GM23338 (cell line): ENCODE data around the gene DHX40.

Experiments
- EZH2 ChIP-seq: fragments of 200-600 bp; sonication (generic); IDR thresholded peaks from one replicate; pipeline ENCODE4 v1.8.0; 2017; ENCODE audit warnings: antibody characterized with exemption, mild to moderate bottlenecking, low read depth; ENCODE audit not compliant: unreplicated experiment
- EZH2phosphoT487 ChIP-seq: fragments of 200-600 bp; sonication (generic); IDR thresholded peaks from one replicate; pipeline ENCODE4 v1.8.1; 2018; ENCODE audit warnings: antibody characterized with exemption; ENCODE audit not compliant: unreplicated experiment
- JUNB ChIP-seq: IDR thresholded peaks from one replicate; pipeline ENCODE4 v1.6.1; 2016; ENCODE audit warnings: antibody characterized with exemption; ENCODE audit not compliant: unreplicated experiment
- NANOG ChIP-seq: IDR thresholded peaks from 2 replicates; pipeline ENCODE4 v1.6.1; 2016; ENCODE audit warnings: antibody characterized with exemption, borderline replicate concordance
- POLR2AphosphoS5 ChIP-seq: IDR thresholded peaks from 2 replicates; pipeline ENCODE4 v1.6.1; 2016; ENCODE audit warnings: antibody characterized with exemption, low read depth
- ZNF331 ChIP-seq: fragments of 250-450 bp; sonication (Bioruptor Pico); IDR thresholded peaks from 2 replicates; pipeline ENCODE4 v1.5.0; 2020; ENCODE audit warnings: low read depth, mild to moderate bottlenecking, moderate library complexity
- TF ChIP-seq, protein P1 (sequence below): IDR thresholded peaks from one replicate; pipeline ENCODE4 v1.6.1; 2018; ENCODE audit warnings: antibody characterized with exemption; ENCODE audit not compliant: unreplicated experiment
- TF ChIP-seq, protein P2 (sequence below), 2 experiments: fragments of 200-600 bp in 1 of 2; sonication (generic) in 1 of 2; conservative IDR thresholded peaks; 2 replicates each; pipeline versions ENCODE4 v1.5.1 to v1.6.1; 2016 to 2017; ENCODE audit warnings: antibody characterized with exemption in 2 of 2, low read depth in 2 of 2, mild to moderate bottlenecking in 2 of 2, moderate library complexity in 1 of 2
- TF ChIP-seq, protein P3 (sequence below): IDR thresholded peaks from 2 replicates; pipeline ENCODE4 v1.6.1; 2016; ENCODE audit warnings: antibody characterized with exemption

DNA sequence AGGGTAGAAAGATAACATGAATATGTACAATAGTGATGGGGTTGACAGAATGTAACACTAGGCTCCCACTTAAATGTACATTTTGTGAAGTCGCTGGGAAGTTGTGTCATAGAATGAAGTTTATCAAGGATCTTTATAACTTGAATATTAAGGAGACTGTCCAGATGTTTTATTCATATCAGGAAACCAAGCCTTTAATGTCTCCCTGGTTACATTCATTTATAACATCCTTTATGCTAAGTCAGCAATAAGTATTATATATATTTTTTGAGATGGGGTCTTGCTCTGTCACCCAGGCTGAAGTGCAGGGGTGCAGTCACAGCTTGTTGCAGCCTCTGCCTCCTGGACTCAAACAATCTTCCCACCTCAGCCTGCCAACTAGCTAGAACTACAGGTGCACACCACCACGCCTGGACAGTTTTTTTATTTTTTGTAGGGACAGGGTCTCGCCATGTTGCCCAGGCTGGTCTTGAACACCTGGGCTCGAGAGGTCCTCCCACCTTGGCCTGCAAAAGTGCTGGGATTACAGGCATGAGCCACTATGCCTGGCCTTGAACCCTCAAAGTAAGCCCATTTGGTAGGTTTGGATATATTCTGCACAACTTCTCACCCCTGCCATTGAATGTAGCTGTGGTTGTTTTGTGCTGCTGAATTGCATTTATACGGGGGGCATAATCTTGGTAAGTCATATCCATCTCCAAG, 68.4 kb downstream of the DHX40 start:
- TF ChIP-seq, protein P1, sequence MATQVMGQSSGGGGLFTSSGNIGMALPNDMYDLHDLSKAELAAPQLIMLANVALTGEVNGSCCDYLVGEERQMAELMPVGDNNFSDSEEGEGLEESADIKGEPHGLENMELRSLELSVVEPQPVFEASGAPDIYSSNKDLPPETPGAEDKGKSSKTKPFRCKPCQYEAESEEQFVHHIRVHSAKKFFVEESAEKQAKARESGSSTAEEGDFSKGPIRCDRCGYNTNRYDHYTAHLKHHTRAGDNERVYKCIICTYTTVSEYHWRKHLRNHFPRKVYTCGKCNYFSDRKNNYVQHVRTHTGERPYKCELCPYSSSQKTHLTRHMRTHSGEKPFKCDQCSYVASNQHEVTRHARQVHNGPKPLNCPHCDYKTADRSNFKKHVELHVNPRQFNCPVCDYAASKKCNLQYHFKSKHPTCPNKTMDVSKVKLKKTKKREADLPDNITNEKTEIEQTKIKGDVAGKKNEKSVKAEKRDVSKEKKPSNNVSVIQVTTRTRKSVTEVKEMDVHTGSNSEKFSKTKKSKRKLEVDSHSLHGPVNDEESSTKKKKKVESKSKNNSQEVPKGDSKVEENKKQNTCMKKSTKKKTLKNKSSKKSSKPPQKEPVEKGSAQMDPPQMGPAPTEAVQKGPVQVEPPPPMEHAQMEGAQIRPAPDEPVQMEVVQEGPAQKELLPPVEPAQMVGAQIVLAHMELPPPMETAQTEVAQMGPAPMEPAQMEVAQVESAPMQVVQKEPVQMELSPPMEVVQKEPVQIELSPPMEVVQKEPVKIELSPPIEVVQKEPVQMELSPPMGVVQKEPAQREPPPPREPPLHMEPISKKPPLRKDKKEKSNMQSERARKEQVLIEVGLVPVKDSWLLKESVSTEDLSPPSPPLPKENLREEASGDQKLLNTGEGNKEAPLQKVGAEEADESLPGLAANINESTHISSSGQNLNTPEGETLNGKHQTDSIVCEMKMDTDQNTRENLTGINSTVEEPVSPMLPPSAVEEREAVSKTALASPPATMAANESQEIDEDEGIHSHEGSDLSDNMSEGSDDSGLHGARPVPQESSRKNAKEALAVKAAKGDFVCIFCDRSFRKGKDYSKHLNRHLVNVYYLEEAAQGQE = no peak
- TF ChIP-seq, protein P2, sequence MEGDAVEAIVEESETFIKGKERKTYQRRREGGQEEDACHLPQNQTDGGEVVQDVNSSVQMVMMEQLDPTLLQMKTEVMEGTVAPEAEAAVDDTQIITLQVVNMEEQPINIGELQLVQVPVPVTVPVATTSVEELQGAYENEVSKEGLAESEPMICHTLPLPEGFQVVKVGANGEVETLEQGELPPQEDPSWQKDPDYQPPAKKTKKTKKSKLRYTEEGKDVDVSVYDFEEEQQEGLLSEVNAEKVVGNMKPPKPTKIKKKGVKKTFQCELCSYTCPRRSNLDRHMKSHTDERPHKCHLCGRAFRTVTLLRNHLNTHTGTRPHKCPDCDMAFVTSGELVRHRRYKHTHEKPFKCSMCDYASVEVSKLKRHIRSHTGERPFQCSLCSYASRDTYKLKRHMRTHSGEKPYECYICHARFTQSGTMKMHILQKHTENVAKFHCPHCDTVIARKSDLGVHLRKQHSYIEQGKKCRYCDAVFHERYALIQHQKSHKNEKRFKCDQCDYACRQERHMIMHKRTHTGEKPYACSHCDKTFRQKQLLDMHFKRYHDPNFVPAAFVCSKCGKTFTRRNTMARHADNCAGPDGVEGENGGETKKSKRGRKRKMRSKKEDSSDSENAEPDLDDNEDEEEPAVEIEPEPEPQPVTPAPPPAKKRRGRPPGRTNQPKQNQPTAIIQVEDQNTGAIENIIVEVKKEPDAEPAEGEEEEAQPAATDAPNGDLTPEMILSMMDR (conservative IDR thresholded peaks at IDR 0.05; ENCODE audit: low read depth in 2 of 2) = no peak
- TF ChIP-seq POLR2AphosphoS5 = no peak
- no peak for TF ChIP-seq JUNB
- TF ChIP-seq EZH2 = no peak
- TF ChIP-seq EZH2phosphoT487 = no peak
- TF ChIP-seq, protein P3, sequence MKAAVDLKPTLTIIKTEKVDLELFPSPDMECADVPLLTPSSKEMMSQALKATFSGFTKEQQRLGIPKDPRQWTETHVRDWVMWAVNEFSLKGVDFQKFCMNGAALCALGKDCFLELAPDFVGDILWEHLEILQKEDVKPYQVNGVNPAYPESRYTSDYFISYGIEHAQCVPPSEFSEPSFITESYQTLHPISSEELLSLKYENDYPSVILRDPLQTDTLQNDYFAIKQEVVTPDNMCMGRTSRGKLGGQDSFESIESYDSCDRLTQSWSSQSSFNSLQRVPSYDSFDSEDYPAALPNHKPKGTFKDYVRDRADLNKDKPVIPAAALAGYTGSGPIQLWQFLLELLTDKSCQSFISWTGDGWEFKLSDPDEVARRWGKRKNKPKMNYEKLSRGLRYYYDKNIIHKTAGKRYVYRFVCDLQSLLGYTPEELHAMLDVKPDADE = no peak
- TF ChIP-seq ZNF331 = no peak
- no peak for TF ChIP-seq NANOG
